ENCODE measurements around the gene AGBL1. TPM values are rescaled to one million over a fixed set of nuclear protein-coding genes. Genes with fewer than 3 reads are reported as not detected.

Gene AGBL1
- total and polyA plus RNA-seq, 2 donors (not counting 1 experiment from before 2014, with no cell fraction given), result not detected

GRCh38 chr15:86063356-86064095 lies 16.1 kb upstream of the AGBL1 start:
- H3K9ac ChIP-seq (ENCODE audit: low read length), result no peak overlapping the region
- no peaks in the 10 kb centered on the region for H4K20me1 ChIP-seq (ENCODE audit: control insufficient read depth, insufficient read depth, low read length, poor library complexity, severe bottlenecking)
- CTCF ChIA-PET, result no interaction called here
- H3K27ac Mint-ChIP-seq, result no peak overlapping the region
- no peak overlapping the region for H3K27ac ChIP-seq (ENCODE audit: low read length in 2 of 2)
- WGBS (ENCODE audit: insufficient coverage), result 91% methylated on average over 9 of the region's 13 CpGs
- ATAC-seq (ENCODE audit: low read depth), result no peak
- H3K4me3 Mint-ChIP-seq, result no peak overlapping the region
- H2AFZ ChIP-seq (ENCODE audit: insufficient read depth, low read depth, low read length, poor library complexity, severe bottlenecking), result no peak overlapping the region
- peaks cover 5% of the 10 kb centered on the region for H3K27me3 Mint-ChIP-seq
- peaks cover 0 to 10% (median 0%) of the 10 kb centered on the region in 3 donors for H3K9me3 ChIP-seq (ENCODE audit: control extremely low read depth in 1 of 3, control insufficient read depth in 2 of 3, insufficient read depth in 1 of 3, low read length in 2 of 3)
- no peak overlapping the region for H3K4me3 ChIP-seq (ENCODE audit: control extremely low read depth in 1 of 5, extremely low read depth in 1 of 5, insufficient read depth in 1 of 5, low read depth in 2 of 5, low read length in 4 of 5)
- DNase-seq, result no peak
- H3K36me3 ChIP-seq (replicated peaks in 1 of 2; ENCODE audit: control extremely low read depth in 1 of 2, control insufficient read depth in 1 of 2, extremely low read depth in 1 of 2, insufficient read depth in 2 of 2, low read length in 1 of 2), result no peaks in the 10 kb centered on the region
- H3K4me2 ChIP-seq (replicated peaks; ENCODE audit: low read depth, low read length, poor library complexity, severe bottlenecking), result no peak overlapping the region
- H3K9me3 Mint-ChIP-seq (ENCODE audit: insufficient read depth), result peaks cover 4% of the 10 kb centered on the region
- no peaks in the 10 kb centered on the region for H3K79me2 ChIP-seq (ENCODE audit: control insufficient read depth, insufficient read depth, low read length)
- intact Hi-C loops (cut with micrococcal nuclease), result no loop called here
- H3K4me1 Mint-ChIP-seq, result no peaks in the 10 kb centered on the region
- H3K27me3 ChIP-seq (replicated peaks in 1 of 4; ENCODE audit: control extremely low read depth in 1 of 4, control insufficient read depth in 3 of 4, insufficient read depth in 4 of 4, low read length in 3 of 4), result peaks cover 0 to under 1% (median 0%) of the 10 kb centered on the region in 4 experiments
- no peaks in the 10 kb centered on the region for H3K4me1 ChIP-seq (ENCODE audit: control insufficient read depth in 2 of 2, insufficient read depth in 2 of 2, low read length in 2 of 2)
- POLR2A ChIA-PET, result no interaction called here
- TF ChIP-seq CTCF (IDR thresholded peaks at IDR 0.05), result no peak
- no peak for TF ChIP-seq EZH2 (IDR thresholded peaks at IDR 0.05; ENCODE audit: borderline replicate concordance, insufficient read depth, low read depth, low read length, poor library complexity, severe bottlenecking)

GRCh38 chr15:86064326-86064725 lies 15.3 kb upstream of the AGBL1 start:
- DNase-seq (no peak), ATAC-seq (ENCODE audit: low read depth) (no peak)
- H3K27me3 ChIP-seq (replicated peaks in 1 of 4; ENCODE audit: control extremely low read depth in 1 of 4, control insufficient read depth in 3 of 4, insufficient read depth in 4 of 4, low read length in 3 of 4), result no peaks in the 10 kb centered on the region
- H3K9ac ChIP-seq (ENCODE audit: low read length), result no peak overlapping the region
- ChIA-PET POLR2A (no interaction called here), CTCF (no interaction called here)
- H3K36me3 ChIP-seq (replicated peaks in 1 of 2; ENCODE audit: control extremely low read depth in 1 of 2, control insufficient read depth in 1 of 2, extremely low read depth in 1 of 2, insufficient read depth in 2 of 2, low read length in 1 of 2), result no peaks in the 10 kb centered on the region
- H3K27me3 Mint-ChIP-seq, result peaks cover 5% of the 10 kb centered on the region
- peaks cover 4% of the 10 kb centered on the region for H3K9me3 Mint-ChIP-seq (ENCODE audit: insufficient read depth)
- H3K27ac ChIP-seq (ENCODE audit: low read length in 2 of 2), result no peak overlapping the region
- intact Hi-C loops (cut with micrococcal nuclease), result no loop called here
- no peak overlapping the region for H3K4me3 ChIP-seq (ENCODE audit: control extremely low read depth in 1 of 5, extremely low read depth in 1 of 5, insufficient read depth in 1 of 5, low read depth in 2 of 5, low read length in 4 of 5)
- H3K4me2 ChIP-seq (replicated peaks; ENCODE audit: low read depth, low read length, poor library complexity, severe bottlenecking), result no peak overlapping the region
- H3K27ac Mint-ChIP-seq, result no peak overlapping the region
- H4K20me1 ChIP-seq (ENCODE audit: control insufficient read depth, insufficient read depth, low read length, poor library complexity, severe bottlenecking), result no peaks in the 10 kb centered on the region
- H3K4me1 Mint-ChIP-seq, result no peaks in the 10 kb centered on the region
- TF ChIP-seq EZH2 (IDR thresholded peaks at IDR 0.05; ENCODE audit: borderline replicate concordance, insufficient read depth, low read depth, low read length, poor library complexity, severe bottlenecking) (no peak), CTCF (IDR thresholded peaks at IDR 0.05) (no peak)
- no peaks in the 10 kb centered on the region for H3K4me1 ChIP-seq (ENCODE audit: control insufficient read depth in 2 of 2, insufficient read depth in 2 of 2, low read length in 2 of 2)
- H3K9me3 ChIP-seq (ENCODE audit: control extremely low read depth in 1 of 3, control insufficient read depth in 2 of 3, insufficient read depth in 1 of 3, low read length in 2 of 3), result peaks cover 0 to 10% (median 0%) of the 10 kb centered on the region in 3 donors
- no peak overlapping the region for H3K4me3 Mint-ChIP-seq
- H3K79me2 ChIP-seq (ENCODE audit: control insufficient read depth, insufficient read depth, low read length), result no peaks in the 10 kb centered on the region
- 89% methylated on average over 5 of the region's 8 CpGs for WGBS (ENCODE audit: insufficient coverage)
- no peak overlapping the region for H2AFZ ChIP-seq (ENCODE audit: insufficient read depth, low read depth, low read length, poor library complexity, severe bottlenecking)

Data from B cell (primary cell).